Ovary (tissue), 9 donors: Measurements from ENCODE around the gene PDE1A. TPM values are rescaled to one million over a fixed set of nuclear protein-coding genes. Genes with fewer than 3 reads are reported as not detected.

Experiments
- DNase-seq, 5 donors: peaks; one replicate each; pipeline ENCODE4 v3.0.0-alpha.2; 2019 to 2020
- H3K27ac ChIP-seq, 2 donors: fragments of 200-600 bp; one replicate each; pipeline versions ENCODE4 v1.5.1 to v1.8.0; 2019 to 2022
- H3K27me3 ChIP-seq: fragments of 200-600 bp; one replicate; pipeline ENCODE4 v1.8.0; 2022
- H3K36me3 ChIP-seq: fragments of 200-600 bp; sonication (generic); one replicate; pipeline ENCODE4 v1.5.1; 2019
- H3K4me1 ChIP-seq: one replicate; pipeline ENCODE4 v1.8.1; 2013; ENCODE audit warnings: mild to moderate bottlenecking, moderate library complexity; ENCODE audit not compliant: insufficient read depth
- H3K4me3 ChIP-seq: fragments of 200-600 bp; sonication (generic); one replicate; pipeline ENCODE4 v1.5.1; 2017
- H3K9me3 ChIP-seq, 2 donors: fragments of 200-600 bp in 1 of 2; sonication (generic) in 1 of 2; one replicate each; pipeline versions ENCODE4 v1.5.1 to v1.8.1; 2013 to 2019; ENCODE audit warnings: mild to moderate bottlenecking in 1 of 2, moderate library complexity in 1 of 2
- EP300 ChIP-seq: sonication (generic); formaldehyde crosslinking; IDR thresholded peaks from one replicate; pipeline ENCODE4 v1.6.1; 2017; ENCODE audit warnings: antibody characterized with exemption
- POLR2A ChIP-seq: fragments of 450-650 bp; IDR thresholded peaks from one replicate; pipeline ENCODE4 v1.6.1; 2017; ENCODE audit warnings: antibody characterized with exemption, mild to moderate bottlenecking, moderate library complexity
- WGBS, 3 donors: extraction: QIAGEN DNeasy Blood & Tissue Kit in 1 of 3; methylation state at CpG; one replicate each; pipeline versions ENCODE4 v1.1.5 to v1.1.7; 2013 to 2017; 5-methylcytosine and 5-hydroxymethylcytosine counted together
- intact Hi-C, 4 donors: fragments of 100-400 bp; cut with DNase I; formaldehyde crosslinking; loops; one replicate each; pipeline versions ENCODE4 v1.11.0 to v1.15.1; 2022 to 2023
- polyA plus RNA-seq, 2 donors: library from polyadenylated mRNA; stranded (reverse); fragments of 200-250 nt in 1 of 2; fragments of 350-450 nt in 1 of 2; fragmentation: Illumina TruSeq in 1 of 2; extraction: RNeasy Lipid Tissue Mini Kit (QIAGEN cat#74804) in 1 of 2; gene quantifications; one replicate each; pipeline ENCODE4 v1.2.3, GENCODE V29; 2013 to 2014
- total RNA-seq, 7 donors: library from RNA; depleted of rRNA in 2 of 7; stranded (reverse); fragments of >200 nt in 2 of 7; fragmentation: NEBNext Ultra II Directional in 3 of 7; extraction: Animal tissue kit (Norgen Biotek cat#: 25700) in 3 of 7; gene quantifications; one replicate each; pipeline versions ENCODE4 v1.1.0 to v1.2.4, GENCODE V29; 2016 to 2023
- TF ChIP-seq, protein P1 (sequence below), 3 donors: fragments of 450-650 bp in 2 of 3; fragments of 200-600 bp in 1 of 3; IDR thresholded peaks; one replicate each; pipeline versions ENCODE4 v1.5.1 to v1.8.0; 2016 to 2022; ENCODE audit warnings: antibody characterized with exemption in 3 of 3, mild to moderate bottlenecking in 1 of 3
- donor health status: DM: no; HTN: no; CAD: no; lungs with moderate emphysema.
- donor health status: DM: no; HTN: no; CAD: no.
- donor health status: Bipolar disorder and iron deficiency.
- donor health status: DM: yes; HTN: yes; CAD: no.
- donor health status: DM: no; HTN: no; CAD: no.
- donor health status: DM: yes; HTN: yes; CAD: no.

The PDE1A gene
- total and polyA plus RNA-seq, 9 donors = 2.9 to 17.8 (median 8.4) TPM

DNA sequence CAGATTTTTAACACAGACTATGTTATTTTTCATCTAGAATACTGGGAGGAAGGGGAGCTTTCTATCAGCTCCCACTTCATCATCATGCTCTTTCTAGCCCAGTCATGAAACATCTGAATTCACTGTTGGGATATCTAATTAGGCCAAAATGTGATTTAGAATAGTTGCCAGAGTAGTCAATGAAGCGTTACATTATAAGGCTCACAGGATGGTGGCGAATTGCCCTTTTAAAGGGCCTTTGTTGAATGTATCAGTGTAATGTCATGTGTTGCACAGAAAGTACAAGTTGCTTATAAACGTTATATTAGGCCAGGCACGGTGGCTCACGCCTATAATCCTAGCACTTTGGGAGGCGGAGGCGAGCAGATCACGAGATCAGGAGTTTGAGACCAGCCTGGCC lies 45.6 kb downstream of the PDE1A start:
- no peaks in the 10 kb centered on the region for H3K36me3 ChIP-seq

DNA sequence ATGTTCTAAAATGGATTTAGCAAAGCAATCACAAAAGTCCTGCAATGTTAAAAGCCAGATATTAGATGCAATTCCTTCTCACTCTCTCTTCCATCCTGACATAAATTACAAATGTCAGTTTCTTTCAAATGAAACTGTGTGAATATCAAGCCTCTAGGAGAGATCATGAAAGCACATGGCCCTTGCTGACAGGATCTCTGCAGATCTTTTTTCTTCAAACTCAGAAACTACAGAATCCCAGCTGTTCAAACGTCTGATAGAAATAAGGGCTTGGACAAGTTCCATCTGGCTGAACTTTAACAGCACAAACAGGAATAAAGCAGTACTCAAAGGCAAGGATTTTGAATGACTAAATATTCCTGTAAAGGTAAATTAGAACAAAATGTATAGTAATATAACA lies 47.6 kb downstream of the PDE1A start:
- WGBS, 3 donors = 0 to 3% (median 2%) methylated on average over 1 of the region's 1 CpG
- Histone ChIP-seq H3K4me1 (no peaks in the 10 kb centered on the region), H3K4me3 (no peak overlapping the region), H3K27me3 (no peaks in the 10 kb centered on the region), H3K36me3 (no peaks in the 10 kb centered on the region), H3K9me3 (peaks cover 0 to 4% of the 10 kb centered on the region in 2 donors), H3K27ac (no peak overlapping the region)
- no peak for DNase-seq
- TF ChIP-seq EP300 (no peak), POLR2A (no peak)
- TF ChIP-seq, protein P1, sequence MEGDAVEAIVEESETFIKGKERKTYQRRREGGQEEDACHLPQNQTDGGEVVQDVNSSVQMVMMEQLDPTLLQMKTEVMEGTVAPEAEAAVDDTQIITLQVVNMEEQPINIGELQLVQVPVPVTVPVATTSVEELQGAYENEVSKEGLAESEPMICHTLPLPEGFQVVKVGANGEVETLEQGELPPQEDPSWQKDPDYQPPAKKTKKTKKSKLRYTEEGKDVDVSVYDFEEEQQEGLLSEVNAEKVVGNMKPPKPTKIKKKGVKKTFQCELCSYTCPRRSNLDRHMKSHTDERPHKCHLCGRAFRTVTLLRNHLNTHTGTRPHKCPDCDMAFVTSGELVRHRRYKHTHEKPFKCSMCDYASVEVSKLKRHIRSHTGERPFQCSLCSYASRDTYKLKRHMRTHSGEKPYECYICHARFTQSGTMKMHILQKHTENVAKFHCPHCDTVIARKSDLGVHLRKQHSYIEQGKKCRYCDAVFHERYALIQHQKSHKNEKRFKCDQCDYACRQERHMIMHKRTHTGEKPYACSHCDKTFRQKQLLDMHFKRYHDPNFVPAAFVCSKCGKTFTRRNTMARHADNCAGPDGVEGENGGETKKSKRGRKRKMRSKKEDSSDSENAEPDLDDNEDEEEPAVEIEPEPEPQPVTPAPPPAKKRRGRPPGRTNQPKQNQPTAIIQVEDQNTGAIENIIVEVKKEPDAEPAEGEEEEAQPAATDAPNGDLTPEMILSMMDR (IDR thresholded peaks at IDR 0.05) = no peak
- intact Hi-C loops = no loop called here

More for the DNA sequence above, 45.6 kb downstream of the PDE1A start:
- no peak for DNase-seq
- TF ChIP-seq POLR2A (no peak), EP300 (no peak)
- TF ChIP-seq, protein P1 (IDR thresholded peaks at IDR 0.05) = no peak
- 93 to 95% (median 94%) methylated on average over 8 of the region's 8 CpGs for WGBS, 3 donors
- intact Hi-C loops = no loop called here
- Histone ChIP-seq H3K4me3 (no peak overlapping the region), H3K27ac (no peak overlapping the region), H3K9me3 (no peaks in the 10 kb centered on the region), H3K4me1 (no peaks in the 10 kb centered on the region), H3K27me3 (no peaks in the 10 kb centered on the region)

DNA sequence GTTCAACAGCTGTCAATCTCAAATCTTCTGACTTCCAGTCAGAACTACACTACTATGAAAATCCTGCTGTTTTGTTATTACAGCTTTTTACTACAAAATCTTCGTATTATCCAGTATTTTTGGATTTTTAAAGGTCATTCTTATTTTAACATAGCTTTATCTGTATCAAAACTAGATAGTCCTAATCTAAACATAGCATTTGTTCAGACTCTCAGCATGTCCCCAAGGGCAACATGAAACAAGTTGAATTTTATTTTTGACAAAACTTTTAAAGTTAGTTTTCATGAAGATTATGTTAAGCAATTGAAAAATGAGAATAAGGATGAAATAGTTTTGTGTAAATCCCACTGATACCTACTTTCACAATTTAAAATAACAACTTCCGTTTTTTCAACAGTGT lies 48.1 kb downstream of the PDE1A start:
- Histone ChIP-seq H3K27ac (no peak overlapping the region), H3K9me3 (peaks cover 0 to 4% of the 10 kb centered on the region in 2 donors), H3K27me3 (no peaks in the 10 kb centered on the region), H3K36me3 (no peaks in the 10 kb centered on the region), H3K4me3 (no peak overlapping the region), H3K4me1 (no peaks in the 10 kb centered on the region)
- no peak for DNase-seq
- intact Hi-C loops = no loop called here
- 2 to 9% (median 7%) methylated on average over 2 of the region's 2 CpGs for WGBS, 3 donors
- TF ChIP-seq EP300 (no peak), POLR2A (no peak)
- TF ChIP-seq, protein P1 (IDR thresholded peaks at IDR 0.05) = no peak

DNA sequence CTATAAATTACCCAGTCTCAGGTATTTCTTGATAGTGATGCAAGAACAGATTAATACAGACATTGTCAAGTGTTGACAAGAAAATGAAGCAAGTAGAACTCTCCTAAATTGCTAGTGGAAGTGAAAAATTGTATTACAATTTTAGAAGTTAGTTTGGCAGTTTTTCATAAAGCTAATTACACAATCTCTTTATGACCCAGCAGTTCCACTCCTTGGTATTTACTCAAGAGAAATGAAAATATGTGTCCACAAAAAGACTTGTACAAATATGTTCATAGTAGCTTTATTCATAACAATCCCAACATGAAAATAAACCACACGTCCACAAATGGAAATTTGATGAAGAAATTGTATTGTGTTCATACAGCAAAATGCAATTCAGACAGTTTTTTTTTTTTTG lies 49.4 kb downstream of the PDE1A start:
- DNase-seq = no peak
- H3K27me3 ChIP-seq = no peaks in the 10 kb centered on the region
- H3K4me3 ChIP-seq = no peak overlapping the region
- H3K9me3 ChIP-seq = peaks cover 0 to 4% of the 10 kb centered on the region in 2 donors
- H3K27ac ChIP-seq = no peak overlapping the region
- no peaks in the 10 kb centered on the region for H3K36me3 ChIP-seq
- intact Hi-C loops = no loop called here
- TF ChIP-seq, protein P1 (IDR thresholded peaks at IDR 0.05) = no peak
- TF ChIP-seq EP300 (no peak), POLR2A (no peak)
- H3K4me1 ChIP-seq = no peaks in the 10 kb centered on the region
- WGBS, 3 donors = 63 to 80% (median 72%) methylated on average over 1 of the region's 1 CpG
